SW 1271 (cell line): ENCODE measurements around the gene TUBD1.
A peak's percentile ranks its signal among the peaks of the same experiment; 100 is the strongest.
"Not testable (repeated sequence)": the region's sequence is repeated elsewhere in the genome, so short reads cannot be mapped to it uniquely, and the experiment has no call there.

Experiments used
- DNase-seq, 2 experiments: peaks; one replicate each; lab custom pipeline; 2025; lab: John Stamatoyannopoulos, UW

The TUBD1 gene

GRCh38 chr17:59892924-59893675, at the start of gene TUBD1, which contains the start of gene RPS6KB1:
TUBD1 (minus strand) TSS chr17:59892943; CDS start chr17:59891002, 1,941 bp downstream.
RPS6KB1 (plus strand) TSS chr17:59893121; CDS start chr17:59893185, 64 bp downstream.
- peak in 1 of 2 experiments; percentile 94 for DNase-seq

GRCh38 chr17:59941131-59941530, 48.4 kb upstream of the TUBD1 start:
- no peak for DNase-seq

- not testable (repeated sequence) for DNase-seq
These were observed 48.0 kb upstream of the TUBD1 start for GRCh38 chr17:59940697-59941096.

- DNase-seq: not testable (repeated sequence)
These were observed 40.6 kb upstream of the TUBD1 start for GRCh38 chr17:59933317-59933716.

- not testable (repeated sequence) for DNase-seq
These were observed 38.0 kb upstream of the TUBD1 start for GRCh38 chr17:59930768-59931167.

GRCh38 chr17:59930121-59930520, 37.4 kb upstream of the TUBD1 start:
- not testable (repeated sequence) for DNase-seq

- not testable (repeated sequence) for DNase-seq
These were observed 27.9 kb upstream of the TUBD1 start for GRCh38 chr17:59920637-59921036.

GRCh38 chr17:59916446-59916845, 23.7 kb upstream of the TUBD1 start:
- no peak for DNase-seq

GRCh38 chr17:59914274-59914854, 21.6 kb upstream of the TUBD1 start:
- DNase-seq: peak in 1 of 2 experiments; percentile 45

- DNase-seq: no peak
These were observed 14.7 kb upstream of the TUBD1 start for GRCh38 chr17:59907467-59907866.

- DNase-seq: no peak
These were observed 10.7 kb upstream of the TUBD1 start for GRCh38 chr17:59903455-59903854.

GRCh38 chr17:59901604-59902003, 8.9 kb upstream of the TUBD1 start:
- no peak for DNase-seq

GRCh38 chr17:59899099-59899498, 6.4 kb upstream of the TUBD1 start:
- no peak for DNase-seq

- DNase-seq: no peak
These were observed 4.3 kb upstream of the TUBD1 start for GRCh38 chr17:59897090-59897489.

- peak in 1 of 2 experiments; percentile 26 for DNase-seq
These were observed 945 bp upstream of the TUBD1 start for GRCh38 chr17:59893676-59894100.

- peak in 1 of 2 experiments; percentile 99 for DNase-seq
These were observed 356 bp downstream of the TUBD1 start for GRCh38 chr17:59892251-59892923.

GRCh38 chr17:59890720-59891119, 2.0 kb downstream of the TUBD1 start:
- DNase-seq: no peak

GRCh38 chr17:59888145-59888750, 4.5 kb downstream of the TUBD1 start:
- DNase-seq: no peak

GRCh38 chr17:59884861-59885260, 7.9 kb downstream of the TUBD1 start:
- no peak for DNase-seq

GRCh38 chr17:59878624-59879023, 14.1 kb downstream of the TUBD1 start:
- DNase-seq: no peak

GRCh38 chr17:59877965-59878364, 14.8 kb downstream of the TUBD1 start:
- DNase-seq: no peak

GRCh38 chr17:59876107-59876506, 16.6 kb downstream of the TUBD1 start:
- no peak for DNase-seq
